Liver (tissue), 9 donors: ENCODE results near the gene CD248. TPM values are rescaled to one million over a fixed set of nuclear protein-coding genes. Genes with fewer than 3 reads are reported as not detected.

Experiments used
- DNase-seq: peaks from one replicate; pipeline ENCODE4 v3.0.0-alpha.2; 2017; ENCODE audit warnings: low spot score
- H3K27ac ChIP-seq, 2 donors: one replicate each; pipeline ENCODE4 v1.7.0; 2013; ENCODE audit warnings: inconsistent platforms in 2 of 2, low read length in 2 of 2, control low read depth in 1 of 2, low read depth in 1 of 2, mild to moderate bottlenecking in 1 of 2
- H3K27me3 ChIP-seq, 4 donors: one replicate each; pipeline versions ENCODE4 v1.6.1 to v1.7.0; 2013; ENCODE audit warnings: low read length in 3 of 4, inconsistent platforms in 1 of 4, mild to moderate bottlenecking in 1 of 4, moderate library complexity in 1 of 4; ENCODE audit not compliant: control insufficient read depth in 4 of 4, insufficient read depth in 4 of 4
- H3K36me3 ChIP-seq, 4 donors: one replicate each; pipeline versions ENCODE4 v1.6.1 to v1.7.0; 2013; ENCODE audit warnings: low read length in 3 of 4, mild to moderate bottlenecking in 3 of 4, low read depth in 1 of 4, moderate library complexity in 1 of 4; ENCODE audit not compliant: control insufficient read depth in 4 of 4, insufficient read depth in 3 of 4
- H3K4me1 ChIP-seq, 4 donors: one replicate each; pipeline versions ENCODE4 v1.6.1 to v1.7.0; 2013; ENCODE audit warnings: low read length in 3 of 4, mild to moderate bottlenecking in 3 of 4, moderate library complexity in 1 of 4; ENCODE audit not compliant: control insufficient read depth in 4 of 4, insufficient read depth in 4 of 4
- H3K4me3 ChIP-seq, 3 donors: one replicate each; pipeline versions ENCODE4 v1.6.1 to v1.7.0; 2013; ENCODE audit warnings: low read length in 3 of 3, control low read depth in 1 of 3, low read depth in 1 of 3, mild to moderate bottlenecking in 1 of 3
- H3K9ac ChIP-seq, 2 donors: one replicate each; pipeline ENCODE4 v1.7.0; 2013; ENCODE audit warnings: low read length in 2 of 2, mild to moderate bottlenecking in 2 of 2, moderate library complexity in 2 of 2, control low read depth in 1 of 2, low read depth in 1 of 2
- H3K9me3 ChIP-seq, 4 donors: one replicate each; pipeline versions ENCODE4 v1.6.1 to v1.7.0; 2013; ENCODE audit warnings: low read length in 3 of 4; ENCODE audit not compliant: control insufficient read depth in 4 of 4
- ATF3 ChIP-seq: IDR thresholded peaks from 2 replicates; pipeline ENCODE4 v1.6.1; 2016; ENCODE audit warnings: antibody characterized with exemption
- CTCF ChIP-seq: fragments of 150-350 bp; IDR thresholded peaks from 2 replicates; pipeline ENCODE4 v1.5.1; 2017; ENCODE audit warnings: improper control_type of control experiment, low read depth, low read length; ENCODE audit not compliant: missing input control
- EGR1 ChIP-seq, 2 donors: IDR thresholded peaks; 2 replicates each; pipeline ENCODE4 v1.6.1; 2016 to 2018; ENCODE audit warnings: antibody characterized with exemption in 2 of 2, low read depth in 2 of 2
- FOXA1 ChIP-seq: IDR thresholded peaks from 2 replicates; pipeline ENCODE4 v1.6.1; 2016; ENCODE audit warnings: antibody characterized with exemption
- FOXA2 ChIP-seq: IDR thresholded peaks from 2 replicates; pipeline ENCODE4 v1.6.1; 2016; ENCODE audit warnings: antibody characterized with exemption
- GABPA ChIP-seq, 2 donors: IDR thresholded peaks in 1 of 2; conservative IDR thresholded peaks in 1 of 2; 2 replicates each; pipeline ENCODE4 v1.6.1; 2016; ENCODE audit warnings: antibody characterized with exemption in 2 of 2, mild to moderate bottlenecking in 1 of 2, moderate library complexity in 1 of 2
- HNF4A ChIP-seq, 2 donors: conservative IDR thresholded peaks; 2 replicates each; pipeline ENCODE4 v1.6.1; 2016; ENCODE audit warnings: antibody characterized with exemption in 2 of 2, mild to moderate bottlenecking in 2 of 2
- HNF4G ChIP-seq: IDR thresholded peaks from 2 replicates; pipeline ENCODE4 v1.6.1; 2016; ENCODE audit warnings: antibody characterized with exemption
- NR2F2 ChIP-seq: IDR thresholded peaks from 2 replicates; pipeline ENCODE4 v1.6.1; 2016; ENCODE audit warnings: antibody characterized with exemption
- RAD21 ChIP-seq, 2 donors: IDR thresholded peaks; 2 replicates each; pipeline ENCODE4 v1.6.1; 2016; ENCODE audit warnings: antibody characterized with exemption in 2 of 2, mild to moderate bottlenecking in 2 of 2
- REST ChIP-seq: IDR thresholded peaks from 2 replicates; pipeline ENCODE4 v1.6.1; 2016; ENCODE audit warnings: antibody characterized with exemption, mild to moderate bottlenecking
- RXRA ChIP-seq, 2 donors: IDR thresholded peaks; 2 replicates each; pipeline ENCODE4 v1.6.1; 2017 to 2018; ENCODE audit warnings: antibody characterized with exemption in 2 of 2, mild to moderate bottlenecking in 1 of 2
- SP1 ChIP-seq: IDR thresholded peaks from 2 replicates; pipeline ENCODE4 v1.6.1; 2018; ENCODE audit warnings: antibody characterized with exemption, mild to moderate bottlenecking
- TAF1 ChIP-seq: conservative IDR thresholded peaks from 2 replicates; pipeline ENCODE4 v1.6.1; 2016; ENCODE audit warnings: antibody characterized with exemption, mild to moderate bottlenecking
- YY1 ChIP-seq: IDR thresholded peaks from 2 replicates; pipeline ENCODE4 v1.6.1; 2016; ENCODE audit warnings: antibody characterized with exemption, mild to moderate bottlenecking
- ZBTB33 ChIP-seq: IDR thresholded peaks from 2 replicates; pipeline ENCODE4 v1.6.1; 2016; ENCODE audit warnings: antibody characterized with exemption
- WGBS: extraction: QIAGEN DNeasy Blood & Tissue Kit; methylation state at CpG from one replicate; pipeline ENCODE4 v1.1.7; 2013; 5-methylcytosine and 5-hydroxymethylcytosine counted together
- polyA plus RNA-seq, 2 donors: library from polyadenylated mRNA; stranded (reverse) in 1 of 2; unstranded in 1 of 2; fragments of 200-250 nt in 1 of 2; fragments of >200 nt in 1 of 2; fragmentation: Nextera tagmentation in 1 of 2; extraction: Ambion mirVana in 1 of 2; gene quantifications; one replicate each; pipeline versions ENCODE4 v1.2.1 to v1.2.3, GENCODE V29; 2013 to 2015
- total RNA-seq, 2 donors: library from RNA; depleted of rRNA; stranded (reverse); fragments of >200 nt; gene quantifications; one replicate each; pipeline ENCODE4 v1.2.3, GENCODE V29; 2014
- donor health status: healthy.
- donor health status: healthy.
- donor health status: healthy.
- donor health status: healthy.
- donor health status: healthy.

The CD248 gene
- total and polyA plus RNA-seq, 4 donors = 0.64 to 3.0 (median 1.2) TPM

- no peaks in the 10 kb centered on the region for H3K27me3 ChIP-seq
- no peak for DNase-seq
- TF ChIP-seq CTCF (no peak), YY1 (no peak), GABPA (IDR thresholded peaks at IDR 0.05 in 1 of 2, conservative IDR thresholded peaks at IDR 0.05 in 1 of 2) (no peak), EGR1 (IDR thresholded peaks at IDR 0.05; ENCODE audit: low read depth in 2 of 2) (no peak), REST (no peak), HNF4A (conservative IDR thresholded peaks at IDR 0.05) (no peak), NR2F2 (no peak), FOXA2 (no peak), RXRA (IDR thresholded peaks at IDR 0.05) (no peak), TAF1 (no peak), FOXA1 (no peak), ZBTB33 (no peak), RAD21 (IDR thresholded peaks at IDR 0.05) (no peak), SP1 (no peak)
- no peak overlapping the region for H3K9ac ChIP-seq
- no peak overlapping the region for H3K4me3 ChIP-seq
- H3K36me3 ChIP-seq = no peaks in the 10 kb centered on the region
- no peaks in the 10 kb centered on the region for H3K9me3 ChIP-seq
- peaks cover 2 to 9% (median 4%) of the 10 kb centered on the region in 4 donors for H3K4me1 ChIP-seq
- H3K27ac ChIP-seq = no peak overlapping the region
- 94% methylated on average over 3 of the region's 3 CpGs for WGBS
Observed at GRCh38 chr11:66329165-66329673, 12.4 kb upstream of the CD248 start.

GRCh38 chr11:66328302-66329144 lies 11.7 kb upstream of the CD248 start:
- Histone ChIP-seq H3K4me3 (no peak overlapping the region), H3K4me1 (peaks cover 2 to 9% (median 4%) of the 10 kb centered on the region in 4 donors), H3K9me3 (no peaks in the 10 kb centered on the region), H3K9ac (no peak overlapping the region), H3K36me3 (no peaks in the 10 kb centered on the region), H3K27ac (no peak overlapping the region), H3K27me3 (no peaks in the 10 kb centered on the region)
- 10% methylated on average over 19 of the region's 19 CpGs for WGBS
- DNase-seq = peak; percentile 85
- TF ChIP-seq CTCF (peak; percentile 90), NR2F2 (peak; percentile 33), ATF3 (no peak), ZBTB33 (no peak), YY1 (peak; percentile 38), RAD21 (IDR thresholded peaks at IDR 0.05) (peak; percentile 90 to 96), EGR1 (IDR thresholded peaks at IDR 0.05; ENCODE audit: low read depth in 2 of 2) (no peak), RXRA (IDR thresholded peaks at IDR 0.05) (peak in 1 of 2 donors; percentile 54), HNF4G (peak; percentile 11), SP1 (peak; percentile 61)
